GM12892 (cell line): ENCODE results near the gene ASMT.
"Not testable (repeated sequence)": the region's sequence is repeated elsewhere in the genome, so short reads cannot be mapped to it uniquely, and the experiment has no call there.

Source experiments
- POLR2A ChIP-seq: IDR thresholded peaks from 2 replicates; pipeline ENCODE4 v1.6.1; 2011; ENCODE audit warnings: low read depth, low read length, control low read depth
- POLR2AphosphoS5 ChIP-seq: IDR thresholded peaks from 2 replicates; pipeline ENCODE4 v1.6.1; 2011; ENCODE audit warnings: low read depth, low read length, control low read depth
- TAF1 ChIP-seq: IDR thresholded peaks from 2 replicates; pipeline ENCODE4 v1.6.1; 2011; ENCODE audit warnings: low read depth, mild to moderate bottlenecking, control low read depth, low read length, borderline replicate concordance

- TF ChIP-seq POLR2A, POLR2AphosphoS5, TAF1: not testable (repeated sequence)
Measured at GRCh38 chrX:1624158-1624860, 9.4 kb downstream of the ASMT start.
